Measurements from ENCODE around the gene HUNK. TPM values are rescaled to one million over a fixed set of nuclear protein-coding genes. Genes with fewer than 3 reads are reported as not detected.
"Not testable (repeated sequence)": the region's sequence is repeated elsewhere in the genome, so short reads cannot be mapped to it uniquely, and the experiment has no call there.

The HUNK gene
- total and polyA plus RNA-seq, 2 experiments from 2014 or later = 6.7 to 9.2 TPM

DNA sequence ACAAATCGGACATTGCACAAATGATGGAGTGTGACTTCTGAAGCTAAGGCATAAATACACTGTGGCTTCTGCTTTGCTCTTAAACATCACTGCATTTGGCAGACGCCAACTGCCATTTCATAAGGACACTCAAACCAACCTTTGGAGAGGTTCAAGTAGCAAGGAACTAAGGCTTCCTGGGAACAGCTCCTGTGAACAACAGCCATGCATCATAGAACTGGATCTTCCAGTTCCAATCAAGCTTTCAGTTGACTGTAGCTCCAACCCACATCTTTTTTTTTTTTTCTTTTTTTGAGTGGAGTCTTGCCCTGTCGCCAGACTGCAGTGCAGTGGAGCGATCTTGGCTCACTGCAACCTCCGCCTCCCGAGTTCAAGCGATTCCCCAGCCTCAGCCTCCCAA lies 10.7 kb upstream of the HUNK start:
- DNase-seq (ENCODE audit: low read depth in 1 of 2, low spot score in 1 of 2) = no peak
- no peaks in the 10 kb centered on the region for H3K36me3 ChIP-seq
- no peak overlapping the region for H3K27ac ChIP-seq
- H3K4me1 ChIP-seq (ENCODE audit: low read depth) = no peaks in the 10 kb centered on the region
- H3K4me3 ChIP-seq = no peak overlapping the region
- H3K27me3 ChIP-seq = no peaks in the 10 kb centered on the region
- TF ChIP-seq, protein P1, sequence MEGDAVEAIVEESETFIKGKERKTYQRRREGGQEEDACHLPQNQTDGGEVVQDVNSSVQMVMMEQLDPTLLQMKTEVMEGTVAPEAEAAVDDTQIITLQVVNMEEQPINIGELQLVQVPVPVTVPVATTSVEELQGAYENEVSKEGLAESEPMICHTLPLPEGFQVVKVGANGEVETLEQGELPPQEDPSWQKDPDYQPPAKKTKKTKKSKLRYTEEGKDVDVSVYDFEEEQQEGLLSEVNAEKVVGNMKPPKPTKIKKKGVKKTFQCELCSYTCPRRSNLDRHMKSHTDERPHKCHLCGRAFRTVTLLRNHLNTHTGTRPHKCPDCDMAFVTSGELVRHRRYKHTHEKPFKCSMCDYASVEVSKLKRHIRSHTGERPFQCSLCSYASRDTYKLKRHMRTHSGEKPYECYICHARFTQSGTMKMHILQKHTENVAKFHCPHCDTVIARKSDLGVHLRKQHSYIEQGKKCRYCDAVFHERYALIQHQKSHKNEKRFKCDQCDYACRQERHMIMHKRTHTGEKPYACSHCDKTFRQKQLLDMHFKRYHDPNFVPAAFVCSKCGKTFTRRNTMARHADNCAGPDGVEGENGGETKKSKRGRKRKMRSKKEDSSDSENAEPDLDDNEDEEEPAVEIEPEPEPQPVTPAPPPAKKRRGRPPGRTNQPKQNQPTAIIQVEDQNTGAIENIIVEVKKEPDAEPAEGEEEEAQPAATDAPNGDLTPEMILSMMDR (IDR thresholded peaks at IDR 0.05; ENCODE audit: low read depth, low read length) = no peak
- no peaks in the 10 kb centered on the region for H3K9me3 ChIP-seq (ENCODE audit: low read depth)

DNA sequence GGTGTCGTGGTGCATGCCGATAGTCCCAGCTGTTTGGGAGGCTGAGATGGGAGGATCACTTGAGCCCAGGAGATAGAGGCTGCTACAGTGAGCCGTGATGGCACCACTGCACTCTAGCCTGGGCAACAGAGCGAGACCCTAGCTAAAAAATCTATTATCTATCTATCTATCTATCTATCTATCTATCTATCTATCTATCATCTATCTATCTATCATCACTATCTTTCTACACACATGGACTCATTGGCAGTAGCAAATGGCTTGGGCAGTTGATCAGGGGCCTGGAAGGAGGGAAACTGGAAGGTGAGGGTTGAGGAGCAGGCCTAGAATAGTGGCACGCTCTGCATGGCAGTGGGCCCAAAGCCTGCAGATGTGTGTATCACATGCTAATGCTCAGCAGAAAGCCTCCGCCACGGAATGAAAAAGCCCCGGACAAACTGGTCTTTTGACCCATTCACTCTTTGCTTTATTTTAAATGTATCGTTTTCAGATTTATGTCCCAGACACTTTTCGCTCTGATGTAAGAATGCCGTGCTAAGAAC lies 7.3 kb upstream of the HUNK start:
- Histone ChIP-seq H3K27ac (no peak overlapping the region), H3K4me3 (no peak overlapping the region), H3K36me3 (no peaks in the 10 kb centered on the region), H3K9me3 (ENCODE audit: low read depth) (no peaks in the 10 kb centered on the region), H3K4me1 (ENCODE audit: low read depth) (no peaks in the 10 kb centered on the region), H3K27me3 (peaks cover 15% of the 10 kb centered on the region)
- no peak for DNase-seq (ENCODE audit: low read depth in 1 of 2, low spot score in 1 of 2)
- TF ChIP-seq, protein P1 (IDR thresholded peaks at IDR 0.05; ENCODE audit: low read depth, low read length) = no peak

DNA sequence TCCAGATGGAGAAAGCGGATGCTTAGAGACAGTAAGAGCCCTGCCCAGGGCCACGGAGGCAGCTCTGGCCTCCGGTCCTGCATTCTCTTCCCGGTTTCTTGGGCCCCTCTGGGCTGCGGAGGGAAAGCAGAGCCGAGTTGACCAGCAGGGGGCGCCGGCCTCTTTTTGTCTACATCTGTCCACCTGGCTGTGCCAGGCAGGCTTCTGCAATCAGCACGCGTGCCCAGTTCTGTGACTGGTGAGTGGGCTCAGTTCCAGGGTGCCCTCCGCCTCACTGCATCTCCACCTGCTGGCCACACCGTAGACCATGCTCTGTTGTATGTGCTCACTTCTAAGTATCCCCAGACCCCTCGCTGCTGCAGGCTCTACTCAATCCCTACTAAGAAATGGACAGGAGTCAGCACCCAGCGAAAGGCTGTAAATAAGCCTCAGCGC lies 6.7 kb upstream of the HUNK start:
- no peak overlapping the region for H3K27ac ChIP-seq

DNA sequence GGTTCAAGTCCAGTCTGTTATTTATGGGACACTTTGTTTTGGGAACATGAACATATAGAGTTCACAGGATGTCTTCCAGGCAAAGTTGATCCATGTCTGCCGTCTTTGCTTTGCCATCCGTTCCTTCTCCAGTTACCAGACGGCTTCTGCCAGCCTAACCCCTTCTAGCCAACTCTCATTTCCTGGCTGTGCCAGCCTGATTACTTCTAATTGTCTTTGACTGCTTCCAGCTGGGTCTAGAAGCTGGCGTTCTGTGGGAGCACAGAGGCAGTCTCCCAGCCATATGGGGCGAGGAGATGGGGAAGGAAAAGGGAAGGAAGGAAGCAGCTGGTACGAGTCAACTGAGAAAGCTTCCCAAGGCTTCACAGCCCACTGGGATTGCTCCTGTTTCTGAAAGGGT lies 3.1 kb upstream of the HUNK start:
- no peak for DNase-seq (ENCODE audit: low read depth in 1 of 2, low spot score in 1 of 2)
- TF ChIP-seq, protein P1 (IDR thresholded peaks at IDR 0.05; ENCODE audit: low read depth, low read length) = no peak
- no peak overlapping the region for H3K4me3 ChIP-seq
- H3K9me3 ChIP-seq (ENCODE audit: low read depth) = no peaks in the 10 kb centered on the region
- H3K27ac ChIP-seq = no peak overlapping the region
- H3K27me3 ChIP-seq = peaks cover 31% of the 10 kb centered on the region
- no peaks in the 10 kb centered on the region for H3K4me1 ChIP-seq (ENCODE audit: low read depth)
- H3K36me3 ChIP-seq = no peaks in the 10 kb centered on the region

More for the DNA sequence above, 6.7 kb upstream of the HUNK start:
- DNase-seq (ENCODE audit: low read depth in 1 of 2, low spot score in 1 of 2) = peak; percentile 76 to 93
- Histone ChIP-seq H3K4me3 (no peak overlapping the region), H3K9me3 (ENCODE audit: low read depth) (no peaks in the 10 kb centered on the region), H3K4me1 (ENCODE audit: low read depth) (no peaks in the 10 kb centered on the region), H3K27me3 (peaks cover 20% of the 10 kb centered on the region), H3K36me3 (no peaks in the 10 kb centered on the region)
- TF ChIP-seq, protein P1 (IDR thresholded peaks at IDR 0.05; ENCODE audit: low read depth, low read length) = peak; percentile 88

DNA sequence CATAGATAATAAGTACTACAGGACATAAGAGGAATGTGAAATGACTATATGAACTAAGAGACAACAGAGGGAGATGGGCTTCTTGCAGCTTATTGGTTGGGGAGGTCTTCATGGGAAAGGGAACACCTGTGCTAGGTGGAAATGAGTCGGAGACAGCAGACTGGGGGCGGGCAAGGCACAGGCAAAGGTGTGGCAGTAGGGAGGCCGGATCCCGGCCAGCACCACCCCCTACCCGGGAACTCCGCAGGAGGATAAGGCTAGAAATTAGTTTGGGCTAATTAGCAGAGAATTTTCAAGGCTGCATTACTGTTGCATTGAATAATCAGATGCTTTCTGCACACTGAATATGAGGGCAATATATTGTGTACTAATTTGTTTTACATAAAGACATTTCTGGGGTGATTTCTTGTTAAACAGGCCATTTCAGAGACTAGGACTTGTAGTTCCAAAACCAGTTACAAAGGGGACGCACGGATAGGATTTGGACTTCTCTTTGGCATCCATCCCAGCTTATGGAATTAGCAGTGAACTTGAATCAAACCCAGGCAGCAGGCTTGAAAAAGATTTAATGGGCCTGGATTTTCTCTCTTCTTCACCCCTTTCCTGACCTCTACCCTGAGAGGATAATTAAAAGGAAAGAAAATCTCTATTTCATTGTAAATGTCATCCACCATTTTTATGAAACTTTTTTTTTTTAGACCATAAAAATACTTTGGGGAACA lies 2.2 kb upstream of the HUNK start:
- Histone ChIP-seq H3K4me1 (ENCODE audit: low read depth) (no peaks in the 10 kb centered on the region), H3K9me3 (ENCODE audit: low read depth) (no peaks in the 10 kb centered on the region), H3K4me3 (no peak overlapping the region), H3K36me3 (no peaks in the 10 kb centered on the region), H3K27ac (no peak overlapping the region), H3K27me3 (peaks cover 31% of the 10 kb centered on the region)
- DNase-seq (ENCODE audit: low read depth in 1 of 2, low spot score in 1 of 2) = no peak
- TF ChIP-seq, protein P1 (IDR thresholded peaks at IDR 0.05; ENCODE audit: low read depth, low read length) = no peak

DNA sequence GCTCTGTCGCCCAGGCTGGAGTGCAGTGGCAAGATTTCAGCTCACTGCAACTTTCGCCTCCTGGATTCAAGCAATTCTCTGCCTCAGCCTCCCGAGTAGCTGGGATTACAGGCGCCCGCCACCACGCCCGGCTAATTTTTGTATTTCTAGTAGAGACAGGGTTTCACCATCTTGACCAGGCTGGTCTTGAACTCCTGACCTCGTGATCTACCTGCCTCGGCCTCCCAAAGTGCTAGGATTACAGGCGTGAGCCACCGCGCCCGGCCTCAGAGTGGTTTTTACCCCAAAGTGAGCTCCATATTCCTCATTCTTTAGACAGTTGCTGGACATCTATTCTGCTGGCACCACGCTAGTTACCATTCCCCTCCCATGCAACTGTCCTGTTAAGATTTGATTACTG lies 1.4 kb upstream of the HUNK start:
- not testable (repeated sequence) for H3K4me1 ChIP-seq (ENCODE audit: low read depth)

More for the DNA sequence above, 1.4 kb upstream of the HUNK start:
- peaks cover 31% of the 10 kb centered on the region for H3K27me3 ChIP-seq
- DNase-seq (ENCODE audit: low read depth in 1 of 2, low spot score in 1 of 2); H3K27ac ChIP-seq; H3K36me3 ChIP-seq; H3K4me3 ChIP-seq; H3K9me3 ChIP-seq (ENCODE audit: low read depth): not testable (repeated sequence)

Measured in cardiac muscle cell (in vitro differentiated cells and primary cell).